Measurements from ENCODE around the gene HOXA7. TPM values are rescaled to one million over a fixed set of nuclear protein-coding genes. Genes with fewer than 3 reads are reported as not detected.

HOXA7 gene
- total RNA-seq, 1 donor, result 3.6 TPM

GRCh38 chr7:27187475-27188385, 31.3 kb upstream of the HOXA7 start:
- H2AFZ ChIP-seq (ENCODE audit: low read length), result peak overlapping the region; percentile 53
- H3K4me1 ChIP-seq (ENCODE audit: insufficient read depth, low read length), result peaks cover 55% of the 10 kb centered on the region
- peak overlapping the region; percentile 92 for H3K4me3 ChIP-seq (ENCODE audit: insufficient read depth, low read length)
- H3K9me3 ChIP-seq (ENCODE audit: low read depth, low read length), result no peaks in the 10 kb centered on the region
- H3K79me2 ChIP-seq (ENCODE audit: insufficient read depth, low read length), result peaks cover 98% of the 10 kb centered on the region
- peak; percentile 94 for DNase-seq (ENCODE audit: insufficient read length, low spot score, missing footprints)
- no peaks in the 10 kb centered on the region for H4K20me1 ChIP-seq (ENCODE audit: insufficient read depth, low read length)
- H3K27ac ChIP-seq (ENCODE audit: low read depth, low read length), result peak overlapping the region; percentile 95
- H3K36me3 ChIP-seq (ENCODE audit: insufficient read depth, low read length), result no peaks in the 10 kb centered on the region
- TF ChIP-seq, protein P1, sequence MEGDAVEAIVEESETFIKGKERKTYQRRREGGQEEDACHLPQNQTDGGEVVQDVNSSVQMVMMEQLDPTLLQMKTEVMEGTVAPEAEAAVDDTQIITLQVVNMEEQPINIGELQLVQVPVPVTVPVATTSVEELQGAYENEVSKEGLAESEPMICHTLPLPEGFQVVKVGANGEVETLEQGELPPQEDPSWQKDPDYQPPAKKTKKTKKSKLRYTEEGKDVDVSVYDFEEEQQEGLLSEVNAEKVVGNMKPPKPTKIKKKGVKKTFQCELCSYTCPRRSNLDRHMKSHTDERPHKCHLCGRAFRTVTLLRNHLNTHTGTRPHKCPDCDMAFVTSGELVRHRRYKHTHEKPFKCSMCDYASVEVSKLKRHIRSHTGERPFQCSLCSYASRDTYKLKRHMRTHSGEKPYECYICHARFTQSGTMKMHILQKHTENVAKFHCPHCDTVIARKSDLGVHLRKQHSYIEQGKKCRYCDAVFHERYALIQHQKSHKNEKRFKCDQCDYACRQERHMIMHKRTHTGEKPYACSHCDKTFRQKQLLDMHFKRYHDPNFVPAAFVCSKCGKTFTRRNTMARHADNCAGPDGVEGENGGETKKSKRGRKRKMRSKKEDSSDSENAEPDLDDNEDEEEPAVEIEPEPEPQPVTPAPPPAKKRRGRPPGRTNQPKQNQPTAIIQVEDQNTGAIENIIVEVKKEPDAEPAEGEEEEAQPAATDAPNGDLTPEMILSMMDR (IDR thresholded peaks at IDR 0.05; ENCODE audit: extremely low read depth, low read depth, low read length), result no peak
- H3K27me3 ChIP-seq (ENCODE audit: insufficient read depth, low read length), result no peaks in the 10 kb centered on the region
- peak overlapping the region; percentile 96 for H3K4me2 ChIP-seq (ENCODE audit: insufficient read depth, low read length)

GRCh38 chr7:27186668-27187474, 30.4 kb upstream of the HOXA7 start:
- H3K79me2 ChIP-seq (ENCODE audit: insufficient read depth, low read length), result peaks cover 98% of the 10 kb centered on the region

DNA sequence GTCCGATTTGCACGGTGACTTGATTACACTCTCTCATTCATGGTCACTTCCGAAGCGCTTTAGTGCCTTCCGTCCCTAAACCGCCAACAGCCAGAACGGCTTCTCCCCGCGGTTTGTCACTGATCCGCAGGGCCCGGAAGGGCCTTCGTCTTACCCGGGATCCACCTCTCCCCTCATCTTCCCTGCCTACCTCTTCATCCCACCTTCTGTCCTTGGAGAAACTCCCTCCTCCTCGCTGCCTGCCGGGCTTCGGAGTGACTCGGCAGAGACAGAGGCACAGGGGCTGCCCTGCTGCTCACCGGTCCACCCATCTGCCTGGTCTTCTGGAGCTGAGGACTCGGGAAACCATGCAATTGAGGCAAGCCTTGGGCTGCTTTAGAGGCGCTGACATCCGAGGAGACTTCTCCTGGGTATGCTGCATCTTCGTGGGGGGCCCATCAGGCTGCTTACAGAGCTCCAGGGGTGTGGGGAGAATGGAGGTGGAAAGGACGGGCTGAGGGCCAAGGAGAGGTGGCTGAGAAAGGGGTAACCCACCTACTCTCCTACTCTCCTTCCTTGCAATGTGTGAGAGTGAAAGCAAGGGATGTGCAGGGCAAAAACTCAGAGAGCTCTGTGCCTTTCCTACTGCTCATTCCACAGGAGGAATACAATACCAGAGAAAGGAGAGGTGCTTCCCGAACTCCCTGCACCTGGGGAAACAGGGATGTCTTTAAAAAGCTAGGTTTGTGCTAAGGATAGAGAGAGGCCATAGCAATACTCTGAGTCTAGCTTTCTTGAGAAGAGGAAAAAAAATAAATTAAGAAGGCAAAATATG, 29.6 kb upstream of the HOXA7 start:
- DNase-seq (ENCODE audit: insufficient read length, low spot score, missing footprints), result peak; percentile 88
- Histone ChIP-seq H3K9me3 (ENCODE audit: low read depth, low read length) (no peaks in the 10 kb centered on the region), H3K4me2 (ENCODE audit: insufficient read depth, low read length) (peak overlapping the region; percentile 96), H3K36me3 (ENCODE audit: insufficient read depth, low read length) (peaks cover 8% of the 10 kb centered on the region), H3K4me1 (ENCODE audit: insufficient read depth, low read length) (peaks cover 64% of the 10 kb centered on the region), H2AFZ (ENCODE audit: low read length) (peak overlapping the region; percentile 71), H3K27ac (ENCODE audit: low read depth, low read length) (peak overlapping the region; percentile 95), H3K4me3 (ENCODE audit: insufficient read depth, low read length) (peak overlapping the region; percentile 92), H3K27me3 (ENCODE audit: insufficient read depth, low read length) (no peaks in the 10 kb centered on the region), H3K79me2 (ENCODE audit: insufficient read depth, low read length) (peaks cover 97% of the 10 kb centered on the region), H4K20me1 (ENCODE audit: insufficient read depth, low read length) (no peaks in the 10 kb centered on the region)
- TF ChIP-seq, protein P1 (IDR thresholded peaks at IDR 0.05; ENCODE audit: extremely low read depth, low read depth, low read length), result no peak

More at GRCh38 chr7:27186668-27187474, 30.4 kb upstream of the HOXA7 start:
- Histone ChIP-seq H3K27me3 (ENCODE audit: insufficient read depth, low read length) (no peaks in the 10 kb centered on the region), H2AFZ (ENCODE audit: low read length) (no peak overlapping the region), H4K20me1 (ENCODE audit: insufficient read depth, low read length) (no peaks in the 10 kb centered on the region), H3K4me3 (ENCODE audit: insufficient read depth, low read length) (peak overlapping the region; percentile 92), H3K27ac (ENCODE audit: low read depth, low read length) (peak overlapping the region; percentile 95), H3K9me3 (ENCODE audit: low read depth, low read length) (no peaks in the 10 kb centered on the region), H3K36me3 (ENCODE audit: insufficient read depth, low read length) (peaks cover 8% of the 10 kb centered on the region), H3K4me2 (ENCODE audit: insufficient read depth, low read length) (peak overlapping the region; percentile 96), H3K4me1 (ENCODE audit: insufficient read depth, low read length) (peaks cover 63% of the 10 kb centered on the region)
- TF ChIP-seq, protein P1 (IDR thresholded peaks at IDR 0.05; ENCODE audit: extremely low read depth, low read depth, low read length), result no peak
- no peak for DNase-seq (ENCODE audit: insufficient read length, low spot score, missing footprints)
